Measurements from ENCODE around the gene SAMD10.

DNA sequence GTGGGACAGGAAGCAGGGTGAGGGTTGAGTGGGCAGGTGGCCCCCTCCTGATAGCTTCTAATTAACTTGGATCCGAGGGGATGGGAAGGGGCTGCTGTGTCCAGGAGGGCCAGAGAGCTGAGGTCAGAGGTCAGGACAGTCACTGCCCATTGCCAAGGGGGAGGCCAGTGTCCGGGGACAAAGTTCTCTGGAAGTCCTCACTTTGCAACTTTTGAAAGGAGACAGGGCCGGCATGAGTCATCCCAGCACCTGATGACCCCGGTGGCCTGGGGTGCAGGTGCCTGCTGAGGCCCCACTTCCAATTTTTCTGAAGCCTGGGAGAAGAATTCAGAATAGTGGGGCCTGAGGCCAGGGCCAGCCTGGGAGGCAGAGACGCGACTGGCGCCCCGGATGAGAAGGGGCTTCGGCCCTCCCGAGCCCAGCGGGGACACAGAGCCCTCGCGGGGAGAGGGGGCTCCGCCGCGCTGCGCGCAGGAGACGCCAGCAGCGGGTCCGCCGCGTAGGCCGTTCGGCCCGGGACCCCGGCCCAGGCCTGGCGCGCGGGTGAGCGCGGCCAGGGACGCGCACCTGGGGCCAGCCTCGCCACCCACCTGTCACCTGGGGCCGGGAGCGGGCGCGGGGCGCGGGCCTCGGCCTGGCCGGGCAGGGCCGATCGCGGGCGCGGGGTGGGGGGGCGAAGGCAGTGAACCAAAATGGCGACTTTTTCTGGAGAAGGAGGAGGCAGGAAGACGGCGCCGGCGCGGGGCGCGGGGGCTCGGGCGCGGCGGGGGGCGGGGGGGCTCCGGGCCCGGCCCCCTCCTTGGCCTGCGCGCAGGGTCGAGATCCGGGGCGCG is 10.3 kb downstream of the SAMD10 start:
- TF ChIP-seq POLR2A (IDR thresholded peaks at IDR 0.05) = no peak
- TF ChIP-seq, protein P1, sequence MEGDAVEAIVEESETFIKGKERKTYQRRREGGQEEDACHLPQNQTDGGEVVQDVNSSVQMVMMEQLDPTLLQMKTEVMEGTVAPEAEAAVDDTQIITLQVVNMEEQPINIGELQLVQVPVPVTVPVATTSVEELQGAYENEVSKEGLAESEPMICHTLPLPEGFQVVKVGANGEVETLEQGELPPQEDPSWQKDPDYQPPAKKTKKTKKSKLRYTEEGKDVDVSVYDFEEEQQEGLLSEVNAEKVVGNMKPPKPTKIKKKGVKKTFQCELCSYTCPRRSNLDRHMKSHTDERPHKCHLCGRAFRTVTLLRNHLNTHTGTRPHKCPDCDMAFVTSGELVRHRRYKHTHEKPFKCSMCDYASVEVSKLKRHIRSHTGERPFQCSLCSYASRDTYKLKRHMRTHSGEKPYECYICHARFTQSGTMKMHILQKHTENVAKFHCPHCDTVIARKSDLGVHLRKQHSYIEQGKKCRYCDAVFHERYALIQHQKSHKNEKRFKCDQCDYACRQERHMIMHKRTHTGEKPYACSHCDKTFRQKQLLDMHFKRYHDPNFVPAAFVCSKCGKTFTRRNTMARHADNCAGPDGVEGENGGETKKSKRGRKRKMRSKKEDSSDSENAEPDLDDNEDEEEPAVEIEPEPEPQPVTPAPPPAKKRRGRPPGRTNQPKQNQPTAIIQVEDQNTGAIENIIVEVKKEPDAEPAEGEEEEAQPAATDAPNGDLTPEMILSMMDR (IDR thresholded peaks at IDR 0.05) = no peak

All from thyroid gland (tissue), 4 donors.